Psoas muscle (tissue), 8 donors: ENCODE results near the gene KLC3. TPM values are rescaled to one million over a fixed set of nuclear protein-coding genes. Genes with fewer than 3 reads are reported as not detected.

Experiments
- ATAC-seq, 4 donors: fragments of 200-7000 bp; cut with Tn5 transposase; one replicate each; pipeline ENCODE4 v1.9.1; 2020; ENCODE audit warnings: moderate library complexity in 3 of 4, mild to moderate bottlenecking in 2 of 4
- DNase-seq, 2 donors: peaks; one replicate each; pipeline ENCODE4 v3.0.0-alpha.2; 2020
- H3K27ac ChIP-seq: fragments of 200-600 bp; one replicate; pipeline ENCODE4 v1.8.0; 2022
- H3K27me3 ChIP-seq, 3 donors: fragments of 200-600 bp in 1 of 3; one replicate each; pipeline versions ENCODE4 v1.6.1 to v1.8.0; 2013 to 2022; ENCODE audit warnings: low read length in 2 of 3, mild to moderate bottlenecking in 2 of 3, moderate library complexity in 1 of 3; ENCODE audit not compliant: insufficient read depth in 3 of 3
- H3K36me3 ChIP-seq, 2 donors: fragments of 200-600 bp in 1 of 2; one replicate each; pipeline versions ENCODE4 v1.6.1 to v1.8.0; 2013 to 2022; ENCODE audit warnings: low read depth in 1 of 2, mild to moderate bottlenecking in 1 of 2, moderate library complexity in 1 of 2; ENCODE audit not compliant: insufficient read depth in 1 of 2
- H3K4me1 ChIP-seq: fragments of 200-600 bp; one replicate; pipeline ENCODE4 v1.8.0; 2022
- H3K4me3 ChIP-seq: fragments of 200-600 bp; one replicate; pipeline ENCODE4 v1.8.0; 2022; ENCODE audit warnings: mild to moderate bottlenecking
- H3K9me3 ChIP-seq: fragments of 200-600 bp; one replicate; pipeline ENCODE4 v1.8.0; 2022
- CTCF ChIP-seq: fragments of 200-600 bp; IDR thresholded peaks from one replicate; pipeline ENCODE4 v1.8.0; 2022; ENCODE audit warnings: antibody characterized with exemption
- WGBS, 3 donors: extraction: QIAGEN DNeasy Blood & Tissue Kit; methylation state at CpG; one replicate each; pipeline versions ENCODE4 v1.1.6 to v1.1.7; 2013; 5-methylcytosine and 5-hydroxymethylcytosine counted together
- intact Hi-C, 2 donors: fragments of 100-400 bp; cut with DNase I; formaldehyde crosslinking; loops; one replicate each; pipeline versions ENCODE4 v1.11.0 to v1.14.2; 2022
- polyA plus RNA-seq, 3 donors: library from polyadenylated mRNA; stranded (reverse); fragments of 200-250 nt; gene quantifications; one replicate each; pipeline ENCODE4 v1.2.3, GENCODE V29; 2013
- total RNA-seq, 4 donors: library from RNA; stranded (reverse); fragmentation: NEBNext Ultra II Directional in 2 of 4; extraction: Animal tissue kit (Norgen Biotek cat#: 25700) in 2 of 4; gene quantifications; one replicate each; pipeline versions ENCODE4 v1.2.1 to v1.2.4, GENCODE V29; 2021 to 2023
- donor health status: healthy with polysubstance abuse.
- donor health status: DM: no; HTN: no; CAD: no; lungs with moderate emphysema.
- donor health status: Bipolar disorder and iron deficiency.
- donor health status: healthy.
- donor health status: DM: yes; HTN: yes; CAD: no.
- donor health status: DM: no; HTN: no; CAD: no.
- donor health status: DM: no; HTN: no; CAD: no.
- donor health status: DM: yes; HTN: yes; CAD: no.

The KLC3 gene
- total and polyA plus RNA-seq, 7 donors, result 0.03 to 0.27 (median 0.08) TPM; not detected in 3

GRCh38 chr19:45364696-45365095, 24.1 kb downstream of the KLC3 start:
- Histone ChIP-seq H3K9me3 (no peaks in the 10 kb centered on the region), H3K36me3 (peaks cover 0 to 48% of the 10 kb centered on the region in 2 donors), H3K27ac (no peak overlapping the region), H3K27me3 (no peaks in the 10 kb centered on the region), H3K4me1 (no peaks in the 10 kb centered on the region), H3K4me3 (no peak overlapping the region)
- intact Hi-C loops, result no loop called here
- no peak for ATAC-seq
- 89 to 91% (median 91%) methylated on average over 11 to 12 of the region's 12 CpGs for WGBS, 3 donors
- no peak for DNase-seq
- no peak for TF ChIP-seq CTCF

GRCh38 chr19:45368127-45368526, 27.6 kb downstream of the KLC3 start:
- H3K27me3 ChIP-seq, result no peaks in the 10 kb centered on the region
- H3K4me1 ChIP-seq, result peaks cover 6% of the 10 kb centered on the region
- ATAC-seq (no peak), DNase-seq (no peak)
- WGBS, 3 donors, result 92 to 94% (median 94%) methylated on average over 4 of the region's 4 CpGs
- H3K36me3 ChIP-seq, result peaks cover 0 to 23% of the 10 kb centered on the region in 2 donors
- intact Hi-C loops, result no loop called here
- no peak for TF ChIP-seq CTCF
- no peak overlapping the region for H3K4me3 ChIP-seq
- H3K27ac ChIP-seq, result no peak overlapping the region
- no peaks in the 10 kb centered on the region for H3K9me3 ChIP-seq

GRCh38 chr19:45368737-45369340, 28.3 kb downstream of the KLC3 start:
- no peak for TF ChIP-seq CTCF
- Histone ChIP-seq H3K27ac (no peak overlapping the region), H3K27me3 (no peaks in the 10 kb centered on the region), H3K4me1 (peaks cover 6% of the 10 kb centered on the region), H3K36me3 (peaks cover 0 to 18% of the 10 kb centered on the region in 2 donors), H3K4me3 (no peak overlapping the region), H3K9me3 (no peaks in the 10 kb centered on the region)
- whole genome bisulfite sequencing, 3 donors, result 92 to 93% (median 92%) methylated on average over 11 of the region's 11 CpGs
- no peak for DNase-seq
- no peak for ATAC-seq
- intact Hi-C loops, result no loop called here

GRCh38 chr19:45370410-45371204, 30.1 kb downstream of the KLC3 start, which contains the start of gene ERCC2:
TSS of gene ERCC2 (minus strand) at chr19:45370573. CDS start at chr19:45370540, 33 bp downstream.
- 3 to 4% (median 4%) methylated on average over 48 to 55 of the region's 55 CpGs for WGBS, 3 donors
- no peak for TF ChIP-seq CTCF
- H3K27me3 ChIP-seq, result no peaks in the 10 kb centered on the region
- peaks cover 6% of the 10 kb centered on the region for H3K4me1 ChIP-seq
- H3K4me3 ChIP-seq, result peak within 1 kb of the TSS; percentile 91
- ATAC-seq (peak; percentile 99 to 100 (median 99)), DNase-seq (peak; percentile 99)
- H3K9me3 ChIP-seq, result no peaks in the 10 kb centered on the region
- H3K27ac ChIP-seq, result peak within 1 kb of the TSS; percentile 83
- peaks cover 0 to 8% of the 10 kb centered on the region in 2 donors for H3K36me3 ChIP-seq
- intact Hi-C loops, result no loop called here
